Esophagus muscularis mucosa (tissue), 4 donors: ENCODE results near the gene MYO10.
A peak's percentile ranks its signal among the peaks of the same experiment; 100 is the strongest.

Experiments
- CTCF ChIP-seq, 3 experiments: fragments of 200-600 bp in 2 of 3; fragments of 450-650 bp in 1 of 3; sonication (generic) in 2 of 3; IDR thresholded peaks; one replicate each; pipeline ENCODE4 v1.5.1; 2017 to 2019; ENCODE audit warnings: antibody characterized with exemption in 3 of 3, mild to moderate bottlenecking in 2 of 3, moderate library complexity in 1 of 3
- EP300 ChIP-seq: sonication (generic); formaldehyde crosslinking; IDR thresholded peaks from one replicate; pipeline ENCODE4 v1.6.1; 2017; ENCODE audit warnings: antibody characterized with exemption
- POLR2AphosphoS5 ChIP-seq, 2 donors: sonication (generic); formaldehyde crosslinking; IDR thresholded peaks; one replicate each; pipeline ENCODE4 v1.6.1; 2017; ENCODE audit warnings: antibody characterized with exemption in 2 of 2

GRCh38 chr5:16727755-16728325, 208.2 kb downstream of the MYO10 start:
- TF ChIP-seq CTCF (IDR thresholded peaks at IDR 0.05) (no peak), EP300 (no peak), POLR2AphosphoS5 (IDR thresholded peaks at IDR 0.05) (peak in 1 of 2 donors; percentile 38)
